ENCODE data around the gene CAPN10.

CAPN10 gene

GRCh38 chr2:240574386-240575100 lies 12.0 kb upstream of the CAPN10 start:
- FAIRE-seq = no peak
- DNase-seq (ENCODE audit: low spot score) = no peak

DNA sequence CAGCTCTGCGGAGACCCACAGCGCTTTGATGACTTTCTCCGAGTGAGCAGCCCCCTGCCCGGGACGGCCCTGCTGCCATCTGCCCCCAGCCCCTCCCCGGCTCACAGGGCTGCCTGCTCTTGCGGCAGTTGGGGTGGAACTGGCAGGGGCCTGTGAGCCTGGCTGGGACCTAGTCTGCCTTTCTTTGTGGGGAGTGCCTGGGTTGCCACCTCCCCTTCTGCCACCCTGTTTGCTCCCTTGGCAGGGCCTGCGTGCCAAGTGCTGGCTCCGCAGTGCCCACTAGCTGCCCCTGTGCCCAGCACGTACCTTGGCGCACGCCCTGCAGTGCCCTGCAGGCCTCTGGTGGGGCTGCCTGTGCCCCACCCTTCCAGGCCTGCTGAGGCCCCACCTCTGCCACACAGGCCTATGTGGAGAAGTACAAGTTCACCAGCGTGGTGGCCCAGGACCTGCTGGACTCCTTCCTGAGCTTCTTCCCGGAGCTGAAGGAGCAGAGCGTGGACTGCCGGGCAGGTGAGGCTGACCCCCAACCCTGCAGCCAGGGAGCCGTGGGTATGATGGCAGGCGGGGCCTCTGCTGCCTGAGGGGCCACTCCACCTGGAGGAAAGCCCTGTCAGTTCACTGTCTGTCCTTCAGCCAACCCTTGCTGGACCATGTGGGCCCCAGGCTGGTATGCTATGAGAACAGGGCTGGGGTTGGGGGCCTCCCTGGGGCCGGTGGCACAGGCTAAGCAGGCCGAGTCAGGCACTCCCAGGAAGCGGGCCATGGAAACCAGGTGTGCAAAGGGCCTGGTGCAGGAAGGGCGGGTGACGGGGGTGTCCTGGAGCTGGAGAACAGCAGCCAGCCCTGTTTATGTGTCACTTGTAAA lies 11.2 kb upstream of the CAPN10 start:
- FAIRE-seq = no peak
- no peak for DNase-seq (ENCODE audit: low spot score)

DNA sequence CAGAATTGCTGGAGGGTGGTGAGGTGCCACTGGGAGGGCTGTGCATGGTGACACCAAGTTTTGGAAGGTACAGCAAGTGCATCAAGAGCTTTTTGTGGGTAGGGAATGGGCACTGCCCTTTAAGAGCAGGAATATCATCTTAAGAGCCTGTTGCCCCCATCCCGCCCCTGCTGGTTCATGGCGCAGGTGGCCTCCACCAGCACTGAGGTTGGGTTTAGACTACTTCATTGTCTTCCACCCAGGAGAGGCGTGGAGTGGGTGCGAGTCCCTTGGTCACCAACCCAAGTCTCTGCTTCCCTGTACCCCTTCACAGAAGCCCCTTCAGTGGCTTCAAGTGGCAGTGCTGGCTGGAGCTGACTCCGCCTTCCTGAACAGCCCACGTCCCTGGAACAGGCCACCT lies 10.5 kb upstream of the CAPN10 start:
- DNase-seq (ENCODE audit: low spot score) (no peak), FAIRE-seq (no peak)

DNA sequence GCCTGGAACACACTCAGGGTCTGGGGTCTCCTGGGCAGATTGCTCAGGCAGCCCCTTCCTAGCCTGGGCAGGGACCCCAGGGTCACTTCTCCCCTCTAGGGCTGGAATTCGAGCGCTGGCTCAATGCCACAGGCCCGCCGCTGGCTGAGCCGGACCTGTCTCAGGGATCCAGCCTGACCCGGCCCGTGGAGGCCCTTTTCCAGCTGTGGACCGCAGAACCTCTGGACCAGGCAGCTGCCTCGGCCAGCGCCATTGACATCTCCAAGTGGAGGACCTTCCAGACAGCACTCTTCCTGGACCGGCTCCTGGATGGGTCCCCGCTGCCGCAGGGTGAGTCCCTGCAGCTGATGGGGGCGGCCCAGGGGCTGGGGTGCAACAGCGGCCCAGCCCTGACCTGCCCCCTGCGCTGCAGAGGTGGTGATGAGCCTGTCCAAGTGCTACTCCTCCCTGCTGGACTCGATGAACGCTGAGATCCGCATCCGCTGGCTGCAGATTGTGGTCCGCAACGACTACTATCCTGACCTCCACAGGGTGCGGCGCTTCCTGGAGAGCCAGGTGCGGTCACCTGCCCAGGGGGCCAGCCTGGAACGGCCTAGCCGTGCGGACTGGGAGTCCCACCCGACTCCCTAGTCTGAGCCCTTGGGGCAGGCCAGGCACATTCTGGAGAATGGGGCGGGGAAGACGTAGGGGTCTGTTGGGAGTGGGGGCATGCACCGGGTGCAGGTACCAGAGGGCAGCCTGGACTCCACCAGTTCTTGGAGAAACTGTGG lies 9.9 kb upstream of the CAPN10 start:
- DNase-seq (ENCODE audit: low spot score) (no peak), FAIRE-seq (no peak)

- DNase-seq (ENCODE audit: low spot score) = no peak
- no peak for FAIRE-seq
Measured at GRCh38 chr2:240577281-240578109, 9.0 kb upstream of the CAPN10 start.

GRCh38 chr2:240578110-240578450 lies 8.5 kb upstream of the CAPN10 start:
- DNase-seq (ENCODE audit: low spot score) (no peak), FAIRE-seq (no peak)

DNA sequence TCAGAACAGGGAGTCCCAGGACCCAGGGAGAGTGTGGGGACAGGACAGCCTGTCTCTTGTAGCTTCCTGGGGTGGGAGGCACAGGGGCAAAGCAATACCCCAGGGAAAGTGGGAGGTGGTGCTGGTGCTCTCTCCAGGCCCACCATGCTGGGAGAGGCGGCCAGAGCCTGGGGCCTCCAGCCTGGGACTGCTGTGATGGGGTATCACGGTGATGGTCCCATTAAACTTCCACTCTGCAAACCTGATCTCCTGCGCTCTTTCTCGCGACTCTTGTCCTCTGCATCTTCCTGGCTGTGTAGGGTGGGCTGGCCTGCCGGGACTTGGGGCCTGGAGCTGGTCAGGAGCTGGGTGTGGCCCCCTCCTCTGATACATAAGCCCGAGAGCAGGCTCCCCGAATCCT lies 8.0 kb upstream of the CAPN10 start:
- no peak for FAIRE-seq
- DNase-seq (ENCODE audit: low spot score) = no peak

DNA sequence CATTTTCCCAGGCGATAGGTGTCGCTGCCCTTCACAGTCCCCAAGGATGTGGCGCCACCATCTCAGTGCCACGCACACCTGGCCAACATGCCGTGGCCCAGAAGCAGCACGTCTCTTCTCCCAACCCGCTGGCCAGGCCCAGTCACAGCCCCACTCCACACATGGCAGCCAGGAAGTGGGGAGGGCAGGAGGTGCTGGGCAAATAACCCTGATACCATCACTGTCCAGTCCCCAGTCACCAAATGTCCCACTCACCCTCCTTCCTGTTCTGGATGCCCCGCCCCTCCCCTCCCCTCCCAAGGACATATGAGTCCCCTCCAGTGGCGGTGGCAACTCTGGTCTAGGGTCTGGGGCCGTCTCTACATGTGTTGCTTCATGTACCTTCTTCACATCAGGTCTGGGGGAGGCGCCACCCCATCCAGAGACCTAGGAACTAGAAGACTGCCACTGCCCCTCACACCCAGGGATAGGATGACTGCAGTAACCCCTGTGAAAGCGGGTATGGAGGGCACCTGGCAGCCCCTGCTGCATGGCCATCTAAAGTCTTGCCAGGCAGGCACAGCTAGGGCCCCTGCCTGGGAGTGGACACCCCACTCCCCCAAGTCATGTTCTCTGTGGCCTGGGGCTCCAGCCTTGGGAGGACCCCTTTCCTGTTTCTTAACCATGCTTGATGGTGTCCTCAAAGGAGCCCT lies 7.3 kb upstream of the CAPN10 start:
- no peak for DNase-seq (ENCODE audit: low spot score)
- no peak for FAIRE-seq

DNA sequence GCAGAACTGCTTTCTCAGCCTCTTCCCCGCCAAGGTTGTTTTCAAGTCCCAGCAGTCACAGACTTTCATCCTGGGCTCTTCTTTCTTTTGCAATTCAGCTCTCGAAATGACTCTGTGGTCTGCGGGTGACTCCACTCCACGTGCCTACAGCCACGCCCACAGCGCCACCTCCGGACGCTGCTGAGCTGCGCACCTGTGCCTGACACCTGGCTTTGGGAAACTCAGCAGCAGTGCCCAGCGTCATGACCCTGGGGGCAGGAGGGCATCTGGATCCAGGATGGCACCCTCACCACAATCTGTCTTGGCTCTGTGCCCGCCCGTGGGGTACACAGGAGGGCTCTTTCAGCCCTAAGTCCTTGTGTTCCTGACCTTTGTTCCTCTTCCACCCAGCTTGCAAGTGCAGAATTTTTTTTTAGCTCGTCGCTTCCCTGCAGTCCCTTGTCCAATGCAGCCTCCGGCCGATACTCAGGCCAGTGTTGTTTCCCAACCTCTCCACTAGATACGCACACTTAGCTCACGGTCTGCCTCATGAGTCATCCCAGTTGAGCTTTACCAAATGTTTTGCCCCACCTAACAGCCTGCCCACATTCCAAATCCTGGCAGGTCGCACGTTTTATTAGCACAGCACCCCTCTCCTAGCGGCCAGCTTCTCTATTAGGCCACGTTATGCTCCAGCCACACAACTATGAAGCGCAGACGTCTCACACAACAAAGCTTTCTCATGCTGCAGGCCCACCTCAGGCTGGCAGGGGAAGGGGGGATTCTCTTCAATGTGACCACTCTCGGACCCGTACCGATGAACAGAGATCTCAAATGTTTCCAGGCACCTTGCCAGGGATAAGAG lies 6.5 kb upstream of the CAPN10 start:
- FAIRE-seq = peak; percentile 92
- DNase-seq (ENCODE audit: low spot score) = peak; percentile 83

GRCh38 chr2:240581811-240582210 lies 4.7 kb upstream of the CAPN10 start:
- FAIRE-seq (no peak), DNase-seq (ENCODE audit: low spot score) (no peak)

- FAIRE-seq (no peak), DNase-seq (ENCODE audit: low spot score) (no peak)
Measured at GRCh38 chr2:240582781-240583180, 3.8 kb upstream of the CAPN10 start.

GRCh38 chr2:240583774-240584173 lies 2.8 kb upstream of the CAPN10 start:
- FAIRE-seq (no peak), DNase-seq (ENCODE audit: low spot score) (no peak)

DNA sequence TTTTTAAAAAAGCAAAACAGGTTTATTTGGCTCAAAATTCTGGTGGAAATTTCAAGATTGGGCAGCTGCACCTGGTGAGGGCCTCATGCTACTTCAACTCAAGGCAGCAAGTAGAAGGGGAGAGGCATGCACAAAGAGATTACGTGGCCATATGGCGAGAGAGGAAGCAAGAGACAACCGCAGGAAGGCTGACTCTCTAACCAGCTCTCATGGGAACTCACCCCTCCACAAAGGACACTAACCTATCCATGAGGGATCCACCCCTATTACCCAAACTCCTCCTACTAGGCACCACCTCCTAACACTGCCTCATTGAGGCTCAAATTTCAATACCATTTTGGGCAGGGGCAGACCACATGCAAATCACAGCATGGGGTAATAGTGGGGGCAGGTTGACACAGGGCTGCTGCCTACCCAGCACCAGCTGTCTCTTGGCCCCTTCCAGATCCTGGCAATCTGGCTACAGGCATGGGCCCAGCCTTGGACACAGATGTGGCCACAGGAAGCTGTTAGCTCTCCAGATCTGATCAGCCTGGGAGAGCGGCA lies 2.0 kb upstream of the CAPN10 start:
- DNase-seq (ENCODE audit: low spot score) (no peak), FAIRE-seq (no peak)

DNA sequence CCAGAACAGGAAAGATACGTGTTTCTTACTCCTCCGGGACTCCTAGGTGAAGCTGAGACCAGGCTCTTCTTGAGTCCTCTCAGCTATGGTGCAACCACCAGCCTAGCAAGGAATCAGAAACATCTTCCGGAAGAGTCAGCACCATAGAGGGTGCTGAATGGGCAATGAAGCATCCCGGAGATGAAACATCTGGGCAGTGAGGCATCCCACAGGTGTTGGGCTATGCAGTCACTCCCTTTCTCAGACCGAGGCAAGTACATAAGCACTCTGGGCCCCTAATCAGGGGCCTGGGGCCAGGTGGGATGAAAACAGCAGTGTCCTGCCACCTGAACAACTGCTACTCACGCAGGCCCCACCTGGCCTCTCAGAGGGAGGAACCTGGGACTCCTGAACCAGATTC lies 1.4 kb upstream of the CAPN10 start:
- no peak for DNase-seq (ENCODE audit: low spot score)

GRCh38 chr2:240585681-240586197 lies 795 bp upstream of the CAPN10 start:
- DNase-seq (ENCODE audit: low spot score) = no peak
- no peak for FAIRE-seq

More for the DNA sequence above, 1.4 kb upstream of the CAPN10 start:
- no peak for FAIRE-seq

- FAIRE-seq (no peak), DNase-seq (ENCODE audit: low spot score) (peak; percentile 36)
Measured at GRCh38 chr2:240586919-240587800, 626 bp downstream of the CAPN10 start.

GRCh38 chr2:240588006-240588655 lies 1.6 kb downstream of the CAPN10 start:
- DNase-seq (ENCODE audit: low spot score) (no peak), FAIRE-seq (no peak)

- FAIRE-seq (no peak), DNase-seq (ENCODE audit: low spot score) (no peak)
Measured at GRCh38 chr2:240588669-240589068, 2.1 kb downstream of the CAPN10 start.

Data from urothelium cell line (cell line).